Kidney (tissue), 14 donors: ENCODE results near the gene MPO. TPM values are rescaled to one million over a fixed set of nuclear protein-coding genes. Genes with fewer than 3 reads are reported as not detected.

Source experiments
- DNase-seq, 5 donors: peaks; one replicate each; pipeline ENCODE4 v3.0.0-alpha.2; 2013 to 2020
- FAIRE-seq: peaks from 2 replicates; lab custom pipeline; 2012; peaks lifted over from hg19 to GRCh38; lab: Jason Lieb, UNC
- H3K27ac ChIP-seq, 2 donors: one replicate each; pipeline ENCODE4 v1.7.0; 2013; ENCODE audit warnings: low read depth in 2 of 2, low read length in 2 of 2, inconsistent platforms in 1 of 2
- H3K27me3 ChIP-seq: one replicate; pipeline ENCODE4 v1.7.1; 2013; ENCODE audit warnings: low read length, inconsistent platforms; ENCODE audit not compliant: control insufficient read depth, insufficient read depth
- H3K36me3 ChIP-seq, 3 donors: one replicate each; pipeline versions ENCODE4 v1.7.0 to v1.7.1; 2013; ENCODE audit warnings: low read length in 3 of 3, control low read depth in 1 of 3, inconsistent platforms in 1 of 3; ENCODE audit not compliant: insufficient read depth in 3 of 3, control insufficient read depth in 2 of 3
- H3K4me1 ChIP-seq, 3 donors: one replicate each; pipeline versions ENCODE4 v1.7.0 to v1.7.1; 2013; ENCODE audit warnings: low read length in 3 of 3, inconsistent platforms in 1 of 3, low read depth in 1 of 3; ENCODE audit not compliant: control insufficient read depth in 2 of 3, insufficient read depth in 2 of 3
- H3K4me3 ChIP-seq, 3 donors: one replicate each; pipeline versions ENCODE4 v1.7.0 to v1.8.1; 2013; ENCODE audit warnings: low read length in 3 of 3, control low read depth in 1 of 3, inconsistent platforms in 1 of 3
- H3K9ac ChIP-seq, 3 donors: one replicate each; pipeline versions ENCODE4 v1.7.0 to v1.7.1; 2013; ENCODE audit warnings: low read length in 3 of 3, control low read depth in 1 of 3, inconsistent platforms in 1 of 3
- H3K9me3 ChIP-seq, 3 donors: one replicate each; pipeline versions ENCODE4 v1.7.0 to v1.7.1; 2013; ENCODE audit warnings: low read length in 3 of 3, control low read depth in 1 of 3, inconsistent platforms in 1 of 3; ENCODE audit not compliant: control insufficient read depth in 2 of 3, insufficient read depth in 1 of 3
- CTCF ChIP-seq: IDR thresholded peaks from 3 replicates; pipeline ENCODE4 v1.5.1; 2012; ENCODE audit warnings: mild to moderate bottlenecking, moderate library complexity, borderline replicate concordance; ENCODE audit not compliant: insufficient read depth; ENCODE audit errors: extremely low read depth
- intact Hi-C: fragments of 100-400 bp; cut with DNase I; formaldehyde crosslinking; loops from one replicate; pipeline ENCODE4 v1.11.1; 2022
- polyA plus RNA-seq: library from polyadenylated mRNA; stranded (reverse); fragments of 350-450 nt; fragmentation: Illumina TruSeq; extraction: RNeasy Lipid Tissue Mini Kit (QIAGEN cat#74804); gene quantifications from one replicate; pipeline ENCODE4 v1.2.3, GENCODE V29; 2014; ENCODE audit warnings: low read depth, low replicate concordance; ENCODE audit not compliant: insufficient read depth
- total RNA-seq: library from RNA; stranded (reverse); fragmentation: NEBNext Ultra II Directional; extraction: Animal tissue kit (Norgen Biotek cat#: 25700); gene quantifications from one replicate; pipeline ENCODE4 v1.2.1, GENCODE V29; 2021
- donor health status: control.
- donor health status: control.
- donor health status: control.
- donor health status: control.
- donor health status: control.
- donor health status: DM: yes; HTN: yes; CAD: no.
- donor health status: Normal renal cell carcinoma (clear cell type).

MPO gene
- total and polyA plus RNA-seq, 2 donors from 2014 or later, result 0.47 TPM; not detected in 1

- FAIRE-seq (no peak), DNase-seq (peak in 2 of 5 donors; percentile 22 to 56)
- no peak overlapping the region for H3K9ac ChIP-seq
- no peak overlapping the region for H3K27ac ChIP-seq
- intact Hi-C loops, result no loop called here
- no peaks in the 10 kb centered on the region for H3K9me3 ChIP-seq
- H3K27me3 ChIP-seq, result no peaks in the 10 kb centered on the region
- H3K4me1 ChIP-seq, result peaks cover 0 to 9% (median 0%) of the 10 kb centered on the region in 3 donors
- H3K36me3 ChIP-seq, result peaks cover 0 to 4% (median 3%) of the 10 kb centered on the region in 3 donors
- H3K4me3 ChIP-seq, result no peak overlapping the region
- no peak for TF ChIP-seq CTCF
Observed at GRCh38 chr17:58321571-58322525, 41.1 kb upstream of the MPO start.

GRCh38 chr17:58320570-58321323 is 40.0 kb upstream of the MPO start:
- H3K27ac ChIP-seq, result no peak overlapping the region
- peaks cover 0 to 4% (median 3%) of the 10 kb centered on the region in 3 donors for H3K36me3 ChIP-seq
- H3K9ac ChIP-seq, result no peak overlapping the region
- no peak for TF ChIP-seq CTCF
- peak in 2 of 5 donors; percentile 6 to 7 for DNase-seq
- H3K4me1 ChIP-seq, result peaks cover 0 to 7% (median 0%) of the 10 kb centered on the region in 3 donors
- no peaks in the 10 kb centered on the region for H3K9me3 ChIP-seq
- H3K27me3 ChIP-seq, result no peaks in the 10 kb centered on the region
- H3K4me3 ChIP-seq, result no peak overlapping the region
- intact Hi-C loops, result no loop called here
- FAIRE-seq, result no peak

- Histone ChIP-seq H3K27me3 (no peaks in the 10 kb centered on the region), H3K9me3 (no peaks in the 10 kb centered on the region), H3K27ac (no peak overlapping the region), H3K4me3 (no peak overlapping the region), H3K4me1 (peaks cover 0 to 4% (median 0%) of the 10 kb centered on the region in 3 donors), H3K9ac (no peak overlapping the region), H3K36me3 (peaks cover 0 to 4% (median 3%) of the 10 kb centered on the region in 3 donors)
- FAIRE-seq (no peak), DNase-seq (peak in 2 of 5 donors; percentile 16 to 37)
- TF ChIP-seq CTCF, result no peak
- intact Hi-C loops, result no loop called here
Observed at GRCh38 chr17:58320163-58320558, 39.4 kb upstream of the MPO start.
